ENCODE data around the gene WNT5B.

GRCh38 chr12:1592444-1593173 is 36.4 kb upstream of the WNT5B start:
- no peak for TF ChIP-seq POLR2AphosphoS5 (IDR thresholded peaks at IDR 0.05; ENCODE audit: low read depth, low read length)
- TF ChIP-seq POLR2A (IDR thresholded peaks at IDR 0.05; ENCODE audit: low read depth, low read length) = no peak; the same call in 1 of the 2 replicates

Measured in GM12892 (cell line).